Breast epithelium (tissue), 4 donors: Measurements from ENCODE around the gene C1QTNF9B. TPM values are rescaled to one million over a fixed set of nuclear protein-coding genes. Genes with fewer than 3 reads are reported as not detected.
"Not testable (repeated sequence)": the region's sequence is repeated elsewhere in the genome, so short reads cannot be mapped to it uniquely, and the experiment has no call there.

Experiments used
- DNase-seq, 2 donors: peaks; one replicate each; pipeline ENCODE4 v3.0.0-alpha.2; 2019; ENCODE audit warnings: low spot score in 2 of 2
- H3K27ac ChIP-seq, 2 donors: fragments of 200-600 bp; sonication (generic) in 1 of 2; one replicate each; pipeline ENCODE4 v1.5.1; 2016 to 2019; ENCODE audit warnings: mild to moderate bottlenecking in 1 of 2
- H3K27me3 ChIP-seq, 2 donors: fragments of 200-600 bp; sonication (generic) in 1 of 2; one replicate each; pipeline versions ENCODE4 v1.5.1 to v1.6.0; 2017 to 2019; ENCODE audit warnings: control low read depth in 1 of 2, mild to moderate bottlenecking in 1 of 2
- H3K36me3 ChIP-seq: fragments of 200-600 bp; one replicate; pipeline ENCODE4 v1.5.1; 2019
- H3K4me1 ChIP-seq, 2 donors: fragments of 200-600 bp; sonication (generic); one replicate each; pipeline ENCODE4 v1.5.1; 2016 to 2019; ENCODE audit warnings: control low read depth in 1 of 2
- H3K4me3 ChIP-seq, 3 donors: fragments of 200-600 bp; sonication (generic); 1 replicate in 2 of 3; 2 replicates in 1 of 3; pipeline ENCODE4 v1.5.1; 2016 to 2019; ENCODE audit warnings: mild to moderate bottlenecking in 3 of 3, moderate library complexity in 2 of 3
- H3K9me3 ChIP-seq, 2 donors: fragments of 200-600 bp; sonication (generic) in 1 of 2; one replicate each; pipeline ENCODE4 v1.5.1; 2016 to 2019; ENCODE audit warnings: control low read depth in 1 of 2
- CTCF ChIP-seq, 3 donors: fragments of 450-650 bp; IDR thresholded peaks; one replicate each; pipeline ENCODE4 v1.5.1; 2016 to 2017; ENCODE audit warnings: antibody characterized with exemption in 3 of 3, mild to moderate bottlenecking in 3 of 3, moderate library complexity in 3 of 3
- POLR2A ChIP-seq: fragments of 450-650 bp; IDR thresholded peaks from one replicate; pipeline ENCODE4 v1.6.1; 2016; ENCODE audit warnings: antibody characterized with exemption, mild to moderate bottlenecking, moderate library complexity
- POLR2AphosphoS5 ChIP-seq, 3 donors: sonication (generic); formaldehyde crosslinking; IDR thresholded peaks; one replicate each; pipeline ENCODE4 v1.6.1; 2017; ENCODE audit warnings: antibody characterized with exemption in 3 of 3
- intact Hi-C: fragments of 100-400 bp; cut with DNase I; formaldehyde crosslinking; loops from one replicate; pipeline ENCODE4 v1.15.1; 2023; ENCODE audit warnings: low total_unique reads
- total RNA-seq, 3 donors: library from RNA; depleted of rRNA; stranded (reverse); fragments of >200 nt; gene quantifications; one replicate each; pipeline ENCODE4 v1.1.0, GENCODE V29; 2016

Gene C1QTNF9B
- total RNA-seq, 3 donors from 2014 or later, result 0.32 TPM; not detected in 2

GRCh38 chr13:23898101-23898500, 799 bp upstream of the C1QTNF9B start:
- Histone ChIP-seq H3K27me3 (peaks cover under 1 to 7% of the 10 kb centered on the region in 2 donors), H3K4me3 (no peak overlapping the region), H3K4me1 (no peaks in the 10 kb centered on the region), H3K9me3 (no peaks in the 10 kb centered on the region), H3K27ac (no peak overlapping the region), H3K36me3 (no peaks in the 10 kb centered on the region)
- TF ChIP-seq POLR2AphosphoS5 (IDR thresholded peaks at IDR 0.05), result no peak
- TF ChIP-seq POLR2A, result no peak
- TF ChIP-seq CTCF (IDR thresholded peaks at IDR 0.05), result no peak
- intact Hi-C loops, result no loop called here
- DNase-seq, result no peak

- H3K36me3 ChIP-seq, H3K27ac ChIP-seq, H3K4me1 ChIP-seq, H3K9me3 ChIP-seq, intact Hi-C loops, H3K4me3 ChIP-seq, DNase-seq, H3K27me3 ChIP-seq: not testable (repeated sequence)
These were observed 2.6 kb downstream of the C1QTNF9B start for GRCh38 chr13:23894746-23895145.

- DNase-seq, H3K27me3 ChIP-seq, H3K27ac ChIP-seq, H3K4me1 ChIP-seq, intact Hi-C loops, H3K36me3 ChIP-seq, H3K9me3 ChIP-seq, H3K4me3 ChIP-seq: not testable (repeated sequence)
These were observed 3.5 kb downstream of the C1QTNF9B start for GRCh38 chr13:23893791-23894190.

GRCh38 chr13:23889615-23890607, 7.4 kb downstream of the C1QTNF9B start:
- Histone ChIP-seq H3K4me3 (peak overlapping the region; percentile 79 to 91 (median 84)), H3K4me1 (peaks cover 0 to 6% of the 10 kb centered on the region in 2 donors), H3K27ac (peak overlapping the region; percentile 92 to 93), H3K27me3 (no peaks in the 10 kb centered on the region), H3K36me3 (no peaks in the 10 kb centered on the region), H3K9me3 (no peaks in the 10 kb centered on the region)
- DNase-seq, result no peak
- no peak for TF ChIP-seq POLR2AphosphoS5 (IDR thresholded peaks at IDR 0.05)
- TF ChIP-seq CTCF (IDR thresholded peaks at IDR 0.05), result peak in 1 of 3 donors; percentile 4
- intact Hi-C loops, result no loop called here

- H3K4me3 ChIP-seq, result peak within 1 kb of the TSS; percentile 79 to 91 (median 84)
- peak within 1 kb of the TSS; percentile 92 to 93 for H3K27ac ChIP-seq
- TF ChIP-seq POLR2AphosphoS5 (IDR thresholded peaks at IDR 0.05) (peak; percentile 78 to 92 (median 88)), POLR2A (peak; percentile 60), CTCF (IDR thresholded peaks at IDR 0.05) (peak; percentile 50 to 73 (median 72))
- intact Hi-C loops, result no loop called here
- H3K4me1 ChIP-seq, result peaks cover 0 to 6% of the 10 kb centered on the region in 2 donors
- H3K36me3 ChIP-seq, result no peaks in the 10 kb centered on the region
- peak; percentile 90 to 91 for DNase-seq
- no peaks in the 10 kb centered on the region for H3K27me3 ChIP-seq
- H3K9me3 ChIP-seq, result no peaks in the 10 kb centered on the region
These were observed 8.4 kb downstream of the C1QTNF9B start, which contains the start of gene MIPEP for GRCh38 chr13:23888658-23889614. TSS of gene MIPEP (minus strand) at chr13:23889400. CDS start at chr13:23889320, 80 bp downstream.

- intact Hi-C loops, H3K27me3 ChIP-seq, H3K36me3 ChIP-seq: not testable (repeated sequence)
These were observed 12.9 kb downstream of the C1QTNF9B start for GRCh38 chr13:23884361-23884760.

More at GRCh38 chr13:23884361-23884760, 12.9 kb downstream of the C1QTNF9B start:
- DNase-seq, H3K9me3 ChIP-seq, H3K4me3 ChIP-seq, H3K4me1 ChIP-seq, H3K27ac ChIP-seq: not testable (repeated sequence)
